Measurements from ENCODE around the gene DXO.
"Not testable (repeated sequence)": the region's sequence is repeated elsewhere in the genome, so short reads cannot be mapped to it uniquely, and the experiment has no call there.

DXO gene

DNA sequence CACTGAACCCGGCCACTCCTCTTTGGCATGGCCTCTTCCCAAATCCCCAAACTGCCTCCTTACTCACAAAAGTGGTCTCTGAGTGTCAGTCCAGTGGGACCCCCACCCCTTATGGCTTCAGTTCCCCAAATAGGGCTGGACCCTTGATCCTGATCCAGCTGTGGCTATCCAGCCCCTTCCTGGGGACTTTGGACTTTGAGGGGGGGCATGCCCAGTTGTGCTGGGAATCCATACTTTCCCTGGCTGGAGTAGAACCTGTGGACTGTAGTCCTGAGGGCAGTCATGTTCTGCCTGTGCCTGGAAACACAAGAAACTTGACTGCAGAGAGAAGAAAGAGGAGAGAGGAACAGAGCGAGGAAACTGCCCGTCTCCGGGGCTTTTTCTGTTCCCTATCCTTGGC, 32.5 kb upstream of the DXO start:
- H3K9me3 ChIP-seq; H3K36me3 ChIP-seq; H3K27ac ChIP-seq; H3K27me3 ChIP-seq; H3K4me1 ChIP-seq (ENCODE audit: control insufficient read depth in 1 of 2, insufficient read depth in 1 of 2, low read depth in 1 of 2, low read length in 1 of 2); H3K4me3 ChIP-seq (ENCODE audit: low read depth in 1 of 2, low read length in 1 of 2): not testable (repeated sequence)

DNA sequence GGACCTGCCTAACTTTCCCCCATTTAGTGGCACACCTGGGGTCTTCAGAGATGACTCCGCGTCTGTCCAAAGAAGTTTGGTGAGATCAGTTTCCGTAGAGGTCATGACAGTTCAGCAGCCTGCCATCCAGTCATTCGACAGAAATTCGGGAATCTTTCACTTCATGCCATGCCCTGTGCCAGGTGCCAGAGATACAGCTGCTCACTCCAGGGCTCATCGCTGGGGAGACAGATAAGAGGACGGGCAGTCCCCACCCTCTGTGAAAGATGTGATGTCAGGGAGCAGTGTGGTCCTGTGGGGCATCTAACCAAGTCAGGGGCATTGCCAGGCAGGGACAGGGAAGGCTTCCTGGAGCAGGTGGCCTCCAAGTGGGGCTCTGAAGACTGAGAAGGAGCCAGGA, 31.4 kb upstream of the DXO start:
- H3K9me3 ChIP-seq; H3K36me3 ChIP-seq; H3K4me3 ChIP-seq (ENCODE audit: low read depth in 1 of 2, low read length in 1 of 2); H3K27ac ChIP-seq; H3K4me1 ChIP-seq (ENCODE audit: control insufficient read depth in 1 of 2, insufficient read depth in 1 of 2, low read depth in 1 of 2, low read length in 1 of 2); H3K27me3 ChIP-seq: not testable (repeated sequence)

DNA sequence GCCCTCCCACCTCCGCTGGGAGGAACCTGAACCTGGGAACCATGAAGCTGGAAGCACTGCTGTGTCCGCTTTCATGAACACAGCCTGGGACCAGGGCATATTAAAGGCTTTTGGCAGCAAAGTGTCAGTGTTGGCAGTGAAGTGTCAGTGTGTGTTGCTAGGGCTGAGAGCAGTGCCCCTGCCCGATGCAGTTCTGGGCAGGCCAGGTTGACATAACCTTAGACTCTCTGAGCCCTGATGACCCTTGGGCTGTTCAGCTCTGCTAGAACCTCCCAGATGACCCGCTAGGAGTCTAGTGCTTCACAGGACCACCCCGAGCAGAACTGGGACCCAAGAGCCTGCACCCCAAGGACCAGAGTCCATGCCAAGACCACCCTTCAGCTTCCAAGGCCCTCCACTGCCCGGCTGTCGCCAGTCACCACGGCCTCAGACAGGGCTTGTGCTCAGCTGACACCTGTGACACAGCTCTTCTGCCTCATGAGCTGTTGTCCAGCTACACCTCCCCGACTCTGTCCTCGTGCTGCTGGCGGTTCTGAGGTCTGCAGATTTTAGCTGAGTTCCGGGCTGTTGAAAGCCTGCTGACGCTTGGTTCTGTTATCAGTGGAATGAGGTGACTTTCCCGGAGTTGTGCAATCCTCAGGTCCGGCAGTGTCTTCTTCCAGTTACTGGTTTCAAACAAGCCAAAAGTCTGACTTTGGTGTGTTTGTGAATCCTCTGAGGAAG, 30.8 kb upstream of the DXO start:
- H3K4me3 ChIP-seq (ENCODE audit: low read depth in 1 of 2, low read length in 1 of 2); H3K27me3 ChIP-seq; H3K9me3 ChIP-seq; H3K27ac ChIP-seq; H3K4me1 ChIP-seq (ENCODE audit: control insufficient read depth in 1 of 2, insufficient read depth in 1 of 2, low read depth in 1 of 2, low read length in 1 of 2); H3K36me3 ChIP-seq: not testable (repeated sequence)

DNA sequence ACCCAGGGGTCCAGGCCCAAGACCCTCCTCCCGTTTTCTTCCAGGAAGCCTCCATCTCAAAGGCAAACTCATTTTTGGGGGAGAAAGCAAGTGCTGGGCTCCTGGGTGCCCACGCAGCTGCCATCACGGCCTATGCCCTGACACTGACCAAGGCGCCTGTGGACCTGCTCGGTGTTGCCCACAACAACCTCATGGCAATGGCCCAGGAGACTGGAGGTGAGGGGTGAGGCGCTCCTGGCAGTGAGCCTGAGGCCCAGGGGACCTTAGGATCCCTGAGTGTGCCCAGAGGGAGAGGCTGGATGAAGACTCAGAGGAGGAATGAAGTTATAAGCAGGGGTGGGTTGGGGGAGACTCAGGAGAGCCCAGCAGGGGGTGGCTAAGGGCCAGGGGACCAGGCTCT, 24.4 kb upstream of the DXO start:
- not testable (repeated sequence) for H3K36me3 ChIP-seq; H3K27ac ChIP-seq; H3K4me1 ChIP-seq (ENCODE audit: control insufficient read depth in 1 of 2, insufficient read depth in 1 of 2, low read depth in 1 of 2, low read length in 1 of 2); H3K4me3 ChIP-seq (ENCODE audit: low read depth in 1 of 2, low read length in 1 of 2); H3K27me3 ChIP-seq; H3K9me3 ChIP-seq

DNA sequence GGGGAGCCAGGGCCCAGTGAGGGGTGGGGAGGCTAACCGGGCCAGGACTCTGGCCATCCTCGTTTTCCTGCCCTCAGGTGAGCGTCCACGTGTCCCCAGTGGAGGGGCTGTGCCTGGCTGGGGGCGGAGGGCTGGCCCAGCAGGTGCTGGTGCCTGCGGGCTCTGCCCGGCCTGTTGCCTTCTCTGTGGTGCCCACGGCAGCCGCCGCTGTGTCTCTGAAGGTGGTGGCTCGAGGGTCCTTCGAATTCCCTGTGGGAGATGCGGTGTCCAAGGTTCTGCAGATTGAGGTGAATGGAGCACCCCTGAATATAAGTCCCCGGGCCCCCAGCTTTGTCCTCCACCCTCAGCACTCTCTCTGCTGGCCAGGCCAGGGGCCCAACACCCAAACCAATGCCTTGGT, 22.5 kb upstream of the DXO start:
- not testable (repeated sequence) for H3K27me3 ChIP-seq; H3K9me3 ChIP-seq; H3K27ac ChIP-seq; H3K36me3 ChIP-seq; H3K4me1 ChIP-seq (ENCODE audit: control insufficient read depth in 1 of 2, insufficient read depth in 1 of 2, low read depth in 1 of 2, low read length in 1 of 2); H3K4me3 ChIP-seq (ENCODE audit: low read depth in 1 of 2, low read length in 1 of 2)

DNA sequence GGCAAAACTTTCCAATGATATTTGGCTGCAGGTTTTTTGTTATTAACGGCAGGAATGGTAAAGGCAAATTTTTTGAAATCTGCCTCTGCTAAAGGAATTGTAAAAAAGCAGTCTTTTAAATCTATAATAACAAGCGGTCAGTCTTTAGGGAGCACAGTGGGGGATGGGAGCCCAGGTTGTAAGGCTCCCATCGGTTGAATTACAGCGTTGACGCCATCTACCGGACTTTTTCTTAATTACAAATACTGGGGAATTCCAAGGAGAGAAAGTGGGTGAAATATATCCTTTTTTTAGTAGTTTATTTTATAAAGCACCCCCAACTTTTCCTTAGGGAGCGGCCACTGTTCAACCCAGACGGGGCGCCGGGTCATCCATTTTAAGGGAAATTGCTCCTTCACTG, 17.4 kb upstream of the DXO start:
- not testable (repeated sequence) for H3K27me3 ChIP-seq; H3K4me3 ChIP-seq (ENCODE audit: low read depth in 1 of 2, low read length in 1 of 2); H3K27ac ChIP-seq; H3K9me3 ChIP-seq; H3K4me1 ChIP-seq (ENCODE audit: control insufficient read depth in 1 of 2, insufficient read depth in 1 of 2, low read depth in 1 of 2, low read length in 1 of 2); H3K36me3 ChIP-seq

DNA sequence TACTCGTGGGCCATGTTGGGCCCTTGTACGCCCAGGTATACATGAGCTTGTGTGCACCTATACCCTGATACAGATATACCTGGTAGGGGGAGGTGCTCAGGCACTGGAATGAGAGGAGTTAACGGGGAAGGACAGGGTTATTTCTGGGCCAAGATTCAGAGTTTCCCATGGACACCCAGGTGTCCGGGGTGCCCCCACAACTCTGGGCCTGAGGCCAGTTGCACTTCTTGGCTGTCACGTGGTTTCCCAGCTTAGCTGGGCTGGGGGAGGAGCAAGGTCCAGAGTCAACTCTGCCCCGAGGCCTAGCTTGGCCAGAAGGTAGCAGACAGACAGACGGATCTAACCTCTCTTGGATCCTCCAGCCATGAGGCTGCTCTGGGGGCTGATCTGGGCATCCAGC, 9.8 kb upstream of the DXO start, which contains the start of gene C4A:
Gene C4A (plus strand): TSS at position 314 of the 400 bp plus-strand sequence. CDS start 51 bp downstream, at position 365.
- peaks cover 15% of the 10 kb centered on the region for H3K36me3 ChIP-seq
- not testable (repeated sequence) for H3K27ac ChIP-seq; H3K4me1 ChIP-seq (ENCODE audit: control insufficient read depth in 1 of 2, insufficient read depth in 1 of 2, low read depth in 1 of 2, low read length in 1 of 2); H3K4me3 ChIP-seq (ENCODE audit: low read depth in 1 of 2, low read length in 1 of 2); H3K9me3 ChIP-seq; H3K27me3 ChIP-seq

DNA sequence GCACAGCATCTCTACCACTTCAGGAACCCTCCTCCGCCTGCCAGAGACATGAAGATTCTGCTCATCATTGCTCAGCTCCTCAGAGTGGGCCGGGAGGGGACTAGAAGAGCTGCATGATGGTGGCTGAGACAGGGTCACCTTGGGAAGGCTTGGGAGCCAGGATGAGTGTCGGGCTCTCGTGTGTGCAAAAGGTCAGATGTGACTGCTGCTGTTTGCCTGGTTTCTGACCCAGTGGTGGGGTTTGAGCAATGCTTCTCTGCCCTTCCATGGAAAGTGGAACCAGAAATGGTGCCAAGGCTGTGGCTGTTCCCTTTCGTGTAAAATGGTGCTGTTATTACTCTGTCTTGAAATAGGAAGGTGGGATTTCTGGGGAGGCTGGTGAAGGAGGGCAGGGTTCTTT, 9.1 kb upstream of the DXO start:
- not testable (repeated sequence) for H3K27ac ChIP-seq; H3K4me1 ChIP-seq (ENCODE audit: control insufficient read depth in 1 of 2, insufficient read depth in 1 of 2, low read depth in 1 of 2, low read length in 1 of 2); H3K9me3 ChIP-seq; H3K27me3 ChIP-seq; H3K4me3 ChIP-seq (ENCODE audit: low read depth in 1 of 2, low read length in 1 of 2)
- H3K36me3 ChIP-seq, result peaks cover 15% of the 10 kb centered on the region

DNA sequence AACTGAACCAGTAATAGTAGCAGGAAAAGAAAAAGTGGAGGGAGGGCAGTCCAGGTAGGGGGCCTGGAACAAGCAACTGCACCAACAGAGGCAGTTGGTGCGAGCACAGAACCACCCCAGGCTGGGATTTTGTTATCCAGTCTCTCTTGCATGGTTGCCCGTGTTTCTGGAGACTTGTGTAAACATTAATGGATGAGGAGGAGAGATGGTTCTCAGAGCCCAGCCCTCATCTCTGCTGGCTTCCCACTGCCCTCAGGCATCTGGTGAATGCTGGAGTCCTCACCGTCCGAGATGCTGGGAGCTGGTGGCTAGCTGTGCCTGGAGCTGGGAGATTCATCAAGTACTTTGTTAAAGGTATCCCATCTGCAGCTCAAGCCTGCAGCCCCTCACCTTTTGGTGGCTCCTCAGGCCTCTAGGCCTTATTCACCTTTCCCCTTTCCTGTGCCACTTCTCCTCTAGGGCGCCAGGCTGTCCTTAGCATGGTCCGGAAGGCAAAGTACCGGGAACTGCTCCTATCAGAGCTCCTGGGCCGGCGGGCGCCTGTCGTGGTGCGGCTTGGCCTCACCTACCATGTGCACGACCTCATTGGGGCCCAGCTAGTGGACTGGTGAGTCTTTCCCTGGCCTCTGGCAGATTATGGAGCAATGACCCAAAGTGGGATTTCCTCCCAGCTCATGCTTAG, 8.4 kb upstream of the DXO start:
- H3K27ac ChIP-seq; H3K4me3 ChIP-seq (ENCODE audit: low read depth in 1 of 2, low read length in 1 of 2); H3K27me3 ChIP-seq; H3K4me1 ChIP-seq (ENCODE audit: control insufficient read depth in 1 of 2, insufficient read depth in 1 of 2, low read depth in 1 of 2, low read length in 1 of 2); H3K9me3 ChIP-seq: not testable (repeated sequence)
- H3K36me3 ChIP-seq, result peaks cover 15% of the 10 kb centered on the region

DNA sequence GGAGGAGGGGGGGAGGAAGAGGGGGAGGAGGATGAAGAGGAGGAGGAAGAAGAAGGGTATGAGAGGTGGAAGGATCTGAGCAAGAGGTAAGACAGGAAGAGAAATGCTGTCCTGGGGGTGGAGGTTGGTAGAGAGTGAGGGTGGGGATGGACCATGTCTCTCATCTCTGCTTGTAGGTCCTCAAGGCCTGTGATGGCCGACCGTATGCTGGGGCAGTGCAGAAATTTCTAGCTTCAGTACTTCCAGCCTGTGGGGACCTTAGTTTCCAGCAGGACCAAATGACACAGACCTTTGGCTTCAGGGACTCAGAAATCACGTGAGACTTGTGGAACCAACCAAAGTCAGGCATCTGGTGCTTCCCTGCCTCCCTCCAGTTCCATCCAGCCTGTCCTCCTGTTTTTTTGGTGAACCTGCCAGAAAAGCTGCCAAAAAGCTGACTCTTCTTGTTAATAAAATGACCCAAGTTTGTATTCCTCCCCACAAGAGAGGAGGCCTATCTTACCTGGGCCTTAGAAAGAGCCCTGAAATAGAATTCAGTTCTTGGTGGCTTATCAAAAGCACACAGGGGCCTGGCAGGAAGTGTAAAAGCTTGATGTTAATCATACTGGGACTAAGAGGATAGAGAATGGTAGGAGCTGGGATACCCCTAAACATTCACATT, 7.4 kb upstream of the DXO start:
- H3K36me3 ChIP-seq, result peaks cover 15% of the 10 kb centered on the region
- no peak overlapping the region for H3K27ac ChIP-seq
- TF ChIP-seq, protein P1, sequence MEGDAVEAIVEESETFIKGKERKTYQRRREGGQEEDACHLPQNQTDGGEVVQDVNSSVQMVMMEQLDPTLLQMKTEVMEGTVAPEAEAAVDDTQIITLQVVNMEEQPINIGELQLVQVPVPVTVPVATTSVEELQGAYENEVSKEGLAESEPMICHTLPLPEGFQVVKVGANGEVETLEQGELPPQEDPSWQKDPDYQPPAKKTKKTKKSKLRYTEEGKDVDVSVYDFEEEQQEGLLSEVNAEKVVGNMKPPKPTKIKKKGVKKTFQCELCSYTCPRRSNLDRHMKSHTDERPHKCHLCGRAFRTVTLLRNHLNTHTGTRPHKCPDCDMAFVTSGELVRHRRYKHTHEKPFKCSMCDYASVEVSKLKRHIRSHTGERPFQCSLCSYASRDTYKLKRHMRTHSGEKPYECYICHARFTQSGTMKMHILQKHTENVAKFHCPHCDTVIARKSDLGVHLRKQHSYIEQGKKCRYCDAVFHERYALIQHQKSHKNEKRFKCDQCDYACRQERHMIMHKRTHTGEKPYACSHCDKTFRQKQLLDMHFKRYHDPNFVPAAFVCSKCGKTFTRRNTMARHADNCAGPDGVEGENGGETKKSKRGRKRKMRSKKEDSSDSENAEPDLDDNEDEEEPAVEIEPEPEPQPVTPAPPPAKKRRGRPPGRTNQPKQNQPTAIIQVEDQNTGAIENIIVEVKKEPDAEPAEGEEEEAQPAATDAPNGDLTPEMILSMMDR (IDR thresholded peaks at IDR 0.05), result no peak

More for the DNA sequence above, 7.4 kb upstream of the DXO start:
- H3K27me3 ChIP-seq, result no peaks in the 10 kb centered on the region
- H3K4me1 ChIP-seq (ENCODE audit: control insufficient read depth in 1 of 2, insufficient read depth in 1 of 2, low read depth in 1 of 2, low read length in 1 of 2), result no peaks in the 10 kb centered on the region
- H3K4me3 ChIP-seq (ENCODE audit: low read depth in 1 of 2, low read length in 1 of 2), result no peak overlapping the region
- H3K9me3 ChIP-seq, result no peaks in the 10 kb centered on the region

Data from neutrophil (primary cell).